BJ (cell line): ENCODE results near the gene KCNQ1. TPM values are rescaled to one million over a fixed set of nuclear protein-coding genes. Genes with fewer than 3 reads are reported as not detected.

ENCODE experiments used
- CTCF ChIA-PET: fragments of 350-600 bp; formaldehyde crosslinking; extraction: SDS; loops from one replicate; lab custom pipeline; 2021; ENCODE audit warnings: antibody characterized with exemption, inconsistent platforms; lab: Yijun Ruan, JAX
- POLR2A ChIA-PET: fragments of 300-600 bp; sonication (Branson Sonifier 250); formaldehyde crosslinking; extraction: SDS; loops from one replicate; lab custom pipeline; 2021; ENCODE audit warnings: antibody characterized with exemption; lab: Charles Lee
- DNase-seq: peaks from one replicate; pipeline ENCODE4 v3.0.0-alpha.2; 2011; ENCODE audit warnings: low read depth
- H3K27me3 ChIP-seq: 2 replicates; pipeline ENCODE4 v1.6.0; 2011; ENCODE audit warnings: low read length; ENCODE audit not compliant: control insufficient read depth, insufficient read depth
- H3K36me3 ChIP-seq: 2 replicates; pipeline ENCODE4 v1.5.1; 2011; ENCODE audit warnings: low read length; ENCODE audit not compliant: control insufficient read depth, insufficient read depth
- H3K4me3 ChIP-seq: 2 replicates; pipeline ENCODE4 v1.5.1; 2011; ENCODE audit warnings: low read depth, mild to moderate bottlenecking, control low read depth, low read length
- CTCF ChIP-seq: IDR thresholded peaks from 2 replicates; pipeline ENCODE4 v1.5.1; 2011; ENCODE audit warnings: low read depth, mild to moderate bottlenecking, control low read depth, inconsistent platforms, low read length, moderate library complexity; ENCODE audit not compliant: insufficient read depth
- polyA plus RNA-seq: library from polyadenylated mRNA; depleted of rRNA; stranded (reverse); fragments of >200 nt; gene quantifications from 2 replicates; pipeline ENCODE4 v1.2.3, GENCODE V29; 2011

The KCNQ1 gene
- polyA plus RNA-seq, 1 experiment: not detected

GRCh38 chr11:2398664-2399355 lies 46.0 kb upstream of the KCNQ1 start:
- Histone ChIP-seq H3K4me3 (peak overlapping the region; percentile 56; the same call in 1 of the 2 replicates), H3K36me3 (peaks cover 50% of the 10 kb centered on the region), H3K27me3 (no peaks in the 10 kb centered on the region)
- ChIA-PET POLR2A (no interaction called here), CTCF (interaction anchor here (0.7 to 4.8 kb wide), 5 partner anchors 9 to 201 kb away, joined by 3 to 43 read pairs (median 7); partner anchors contain the start of genes C11orf21 and TSPAN32)
- TF ChIP-seq CTCF: no peak
- DNase-seq: no peak

- Histone ChIP-seq H3K36me3 (peaks cover 46% of the 10 kb centered on the region), H3K4me3 (peak overlapping the region; percentile 56), H3K27me3 (no peaks in the 10 kb centered on the region)
- DNase-seq: no peak
- CTCF ChIA-PET: interaction anchor here (0.9 to 4.8 kb wide), 11 partner anchors 8 to 215 kb away, joined by 3 to 43 read pairs (median 5); partner anchors contain the start of genes C11orf21 and TSPAN32
- POLR2A ChIA-PET: no interaction called here
- no peak for TF ChIP-seq CTCF
Measured at GRCh38 chr11:2399488-2400068, 45.2 kb upstream of the KCNQ1 start.

GRCh38 chr11:2400069-2400761 lies 44.6 kb upstream of the KCNQ1 start, which contains the start of gene TSSC4:
TSS of gene TSSC4 (plus strand) at chr11:2400750. CDS start at chr11:2402634, 1,884 bp downstream.
- DNase-seq: peak; percentile 100
- H3K36me3 ChIP-seq: peaks cover 41% of the 10 kb centered on the region
- no peaks in the 10 kb centered on the region for H3K27me3 ChIP-seq
- POLR2A ChIA-PET: interaction anchor here (0.5 to 1.8 kb wide), 5 partner anchors 9 to 95 kb away, joined by 3 to 13 read pairs (median 6); no protein-coding TSS in a partner anchor
- TF ChIP-seq CTCF: peak; percentile 99
- peak within 1 kb of the TSS; percentile 100 for H3K4me3 ChIP-seq
- CTCF ChIA-PET: interaction anchor here (0.6 to 4.8 kb wide), 20 partner anchors 9 to 487 kb away, joined by 3 to 43 read pairs (median 4); partner anchors contain the start of genes C11orf21 and TSPAN32

GRCh38 chr11:2400762-2401435 lies 43.9 kb upstream of the KCNQ1 start:
- ChIA-PET POLR2A (interaction anchor here (0.5 to 1.8 kb wide), 6 partner anchors 10 to 96 kb away, joined by 3 to 13 read pairs (median 6); no protein-coding TSS in a partner anchor), CTCF (interaction anchor here (0.6 to 4.8 kb wide), 18 partner anchors 8 to 486 kb away, joined by 3 to 43 read pairs (median 4); partner anchors contain the start of genes C11orf21 and TSPAN32)
- H3K36me3 ChIP-seq: peaks cover 35% of the 10 kb centered on the region
- peak overlapping the region; percentile 100 for H3K4me3 ChIP-seq
- DNase-seq: no peak
- no peaks in the 10 kb centered on the region for H3K27me3 ChIP-seq
- TF ChIP-seq CTCF: no peak
